Right lobe of liver (tissue), 4 donors: ENCODE data around the gene TMEM114.

Experiments
- POLR2A ChIP-seq: fragments of 450-650 bp; IDR thresholded peaks from one replicate; pipeline ENCODE4 v1.6.1; 2017; ENCODE audit warnings: antibody characterized with exemption, mild to moderate bottlenecking
- TF ChIP-seq, protein P1 (sequence below), 4 donors: fragments of 200-600 bp in 3 of 4; fragments of 450-650 bp in 1 of 4; IDR thresholded peaks; one replicate each; pipeline versions ENCODE4 v1.5.1 to v1.8.0; 2016 to 2022; ENCODE audit warnings: antibody characterized with exemption in 4 of 4, mild to moderate bottlenecking in 2 of 4
- donor health status: DM: no; HTN: no; CAD: no.
- donor health status: DM: no; HTN: no; CAD: no.
- donor health status: DM: no; HTN: yes; CAD: no.

DNA sequence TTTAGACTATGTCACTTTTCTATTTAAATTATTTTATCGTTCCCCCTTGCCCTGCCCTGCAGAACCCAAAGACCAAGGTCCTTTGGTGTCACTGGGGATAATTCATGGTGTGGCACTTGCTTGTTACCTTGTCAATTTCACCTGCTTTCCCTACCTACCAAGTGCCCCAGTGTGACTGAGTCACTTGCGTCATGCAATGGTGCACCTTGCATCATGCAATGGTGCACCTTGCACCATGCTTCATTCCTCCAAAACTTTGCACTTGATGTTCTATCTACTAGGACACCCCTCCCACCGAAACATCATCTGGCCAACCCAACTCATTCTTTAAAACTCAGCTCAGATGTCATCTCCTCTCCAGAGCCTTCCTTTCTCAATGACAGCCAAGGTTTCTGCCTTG is 47.1 kb downstream of the TMEM114 start:
- TF ChIP-seq, protein P1, sequence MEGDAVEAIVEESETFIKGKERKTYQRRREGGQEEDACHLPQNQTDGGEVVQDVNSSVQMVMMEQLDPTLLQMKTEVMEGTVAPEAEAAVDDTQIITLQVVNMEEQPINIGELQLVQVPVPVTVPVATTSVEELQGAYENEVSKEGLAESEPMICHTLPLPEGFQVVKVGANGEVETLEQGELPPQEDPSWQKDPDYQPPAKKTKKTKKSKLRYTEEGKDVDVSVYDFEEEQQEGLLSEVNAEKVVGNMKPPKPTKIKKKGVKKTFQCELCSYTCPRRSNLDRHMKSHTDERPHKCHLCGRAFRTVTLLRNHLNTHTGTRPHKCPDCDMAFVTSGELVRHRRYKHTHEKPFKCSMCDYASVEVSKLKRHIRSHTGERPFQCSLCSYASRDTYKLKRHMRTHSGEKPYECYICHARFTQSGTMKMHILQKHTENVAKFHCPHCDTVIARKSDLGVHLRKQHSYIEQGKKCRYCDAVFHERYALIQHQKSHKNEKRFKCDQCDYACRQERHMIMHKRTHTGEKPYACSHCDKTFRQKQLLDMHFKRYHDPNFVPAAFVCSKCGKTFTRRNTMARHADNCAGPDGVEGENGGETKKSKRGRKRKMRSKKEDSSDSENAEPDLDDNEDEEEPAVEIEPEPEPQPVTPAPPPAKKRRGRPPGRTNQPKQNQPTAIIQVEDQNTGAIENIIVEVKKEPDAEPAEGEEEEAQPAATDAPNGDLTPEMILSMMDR (IDR thresholded peaks at IDR 0.05): no peak
- no peak for TF ChIP-seq POLR2A
